ENCODE data around the gene ROBO1.

- TF ChIP-seq POLR2A (IDR thresholded peaks at IDR 0.05; ENCODE audit: low read depth, low read length) (no peak), POLR2AphosphoS5 (IDR thresholded peaks at IDR 0.05; ENCODE audit: low read depth, low read length) (no peak), TAF1 (IDR thresholded peaks at IDR 0.05; ENCODE audit: borderline replicate concordance, low read depth, low read length) (no peak)
Observed at GRCh38 chr3:78963771-78964170, 804.0 kb downstream of the ROBO1 start.

All from GM12892 (cell line).